G401 (cell line): Measurements from ENCODE around the gene CD80. TPM values are rescaled to one million over a fixed set of nuclear protein-coding genes. Genes with fewer than 3 reads are reported as not detected.
A peak's percentile ranks its signal among the peaks of the same experiment; 100 is the strongest.
"Not testable (repeated sequence)": the region's sequence is repeated elsewhere in the genome, so short reads cannot be mapped to it uniquely, and the experiment has no call there.

ENCODE experiments used
- DNase-seq: peaks from one replicate; pipeline ENCODE4 v3.0.0-alpha.2; 2015; ENCODE audit warnings: low spot score
- in situ Hi-C: cut with HindIII; loops from 2 replicates; pipeline ENCODE4 v1.10.0; 2016; ENCODE audit warnings: low sequenced_read_pairs, mixed read lengths
- total RNA-seq: library from RNA; depleted of rRNA; stranded (reverse); fragments of >200 nt; shearing (Covaris generic); gene quantifications from 2 replicates; pipeline ENCODE4 v1.2.3, GENCODE V29; 2014; rRNA removed

Gene CD80, protein sequence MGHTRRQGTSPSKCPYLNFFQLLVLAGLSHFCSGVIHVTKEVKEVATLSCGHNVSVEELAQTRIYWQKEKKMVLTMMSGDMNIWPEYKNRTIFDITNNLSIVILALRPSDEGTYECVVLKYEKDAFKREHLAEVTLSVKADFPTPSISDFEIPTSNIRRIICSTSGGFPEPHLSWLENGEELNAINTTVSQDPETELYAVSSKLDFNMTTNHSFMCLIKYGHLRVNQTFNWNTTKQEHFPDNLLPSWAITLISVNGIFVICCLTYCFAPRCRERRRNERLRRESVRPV
- not detected in 2 replicates for total RNA-seq

DNA sequence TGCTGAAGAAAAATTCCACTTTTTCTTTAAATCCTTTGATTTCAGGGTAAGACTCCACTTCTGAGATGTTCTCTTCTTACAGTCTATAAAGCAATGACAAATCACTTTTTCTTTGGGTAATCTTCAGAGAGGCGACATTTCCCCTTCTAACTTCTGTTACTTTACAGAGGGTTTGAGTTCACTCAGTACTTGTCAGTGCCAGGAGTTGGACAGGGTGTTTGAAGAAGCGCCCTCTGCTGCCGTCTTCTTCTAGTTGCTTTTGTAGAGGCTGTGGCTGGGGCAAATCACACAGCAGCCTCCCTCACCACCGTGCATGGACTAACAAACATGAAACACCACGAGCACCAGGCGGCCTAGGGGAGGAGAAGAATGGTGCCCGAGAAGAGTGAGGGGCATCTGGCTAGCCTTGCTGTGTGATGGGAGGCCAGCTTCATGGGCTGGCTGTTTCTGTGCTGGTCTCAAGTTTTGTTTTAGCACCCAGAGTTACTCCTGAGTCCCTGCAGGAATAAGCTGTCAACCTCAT, at the start of gene CD80:
CD80 (minus strand) TSS at position 174 of the 523 bp plus-strand sequence. CDS start 1,886 bp downstream, outside the sequence.
- peak; percentile 21 for DNase-seq
- in situ Hi-C loops = no loop called here

DNA sequence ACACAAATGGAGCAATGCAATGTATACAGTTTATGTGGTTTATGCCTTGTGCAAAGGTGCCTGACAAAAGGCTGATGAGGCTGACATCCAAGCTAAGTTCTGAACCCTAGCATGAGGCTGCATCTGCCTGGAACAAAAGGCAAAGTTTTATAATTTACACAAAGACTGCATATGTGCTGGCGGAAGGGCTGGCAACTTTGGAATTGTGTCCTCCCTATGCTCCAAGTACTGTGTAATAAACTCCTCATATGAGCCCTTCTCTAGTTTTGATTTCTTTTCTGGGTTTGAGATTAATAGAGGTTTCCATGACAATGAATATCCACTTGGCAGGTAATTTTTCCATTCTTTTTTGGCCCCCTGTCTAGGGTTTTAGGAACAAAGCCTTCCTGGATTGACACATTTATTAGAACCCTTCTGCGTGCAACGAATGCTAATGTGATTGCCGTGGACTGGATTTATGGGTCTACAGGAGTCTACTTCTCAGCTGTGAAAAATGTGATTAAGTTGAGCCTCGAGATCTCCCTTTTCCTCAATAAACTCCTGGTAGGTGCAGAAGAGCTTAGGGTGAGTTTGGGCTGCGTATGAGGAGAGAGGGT, 49.1 kb upstream of the CD80 start:
- in situ Hi-C loops = no loop called here

DNA sequence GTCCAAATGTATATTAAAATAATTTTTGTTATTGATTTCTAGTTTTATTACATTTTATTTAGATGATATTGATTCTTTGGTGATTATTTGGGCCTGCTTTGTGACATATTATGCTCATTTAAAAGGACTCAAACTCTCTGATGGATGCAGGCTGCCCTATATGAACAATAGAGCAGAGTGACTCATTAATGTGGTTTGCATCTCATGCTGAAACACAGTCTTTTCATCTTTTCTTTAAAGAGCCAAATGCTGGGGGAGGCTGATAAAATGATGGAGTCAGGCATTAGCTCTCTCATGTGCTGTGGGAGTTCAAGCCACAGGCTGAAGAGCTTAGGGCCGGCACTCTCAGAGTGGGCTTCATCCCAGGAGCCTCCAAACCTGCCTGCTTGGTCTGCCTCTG, 45.5 kb upstream of the CD80 start:
- no peak for DNase-seq
- in situ Hi-C loops = no loop called here

More for the DNA sequence above, 49.1 kb upstream of the CD80 start:
- no peak for DNase-seq

DNA sequence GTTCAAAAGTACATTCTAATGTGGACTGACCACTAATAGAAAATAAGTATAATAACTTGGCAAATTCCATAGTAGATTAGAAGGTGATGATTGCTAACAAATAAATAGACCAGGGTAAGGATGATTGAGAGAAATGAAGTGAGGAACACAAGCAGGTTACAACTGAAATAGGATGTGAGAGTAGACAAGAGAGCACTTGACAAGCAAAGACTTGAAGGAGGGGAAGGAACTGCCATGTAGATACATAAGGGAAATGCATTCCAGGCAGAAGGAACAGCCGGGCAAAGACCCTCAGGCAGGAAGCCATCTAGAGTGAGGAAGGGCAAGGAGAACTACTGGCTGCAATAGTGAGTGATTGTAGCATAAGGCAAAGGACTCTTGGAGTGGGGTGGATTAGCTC, 43.3 kb upstream of the CD80 start:
- no peak for DNase-seq

DNA sequence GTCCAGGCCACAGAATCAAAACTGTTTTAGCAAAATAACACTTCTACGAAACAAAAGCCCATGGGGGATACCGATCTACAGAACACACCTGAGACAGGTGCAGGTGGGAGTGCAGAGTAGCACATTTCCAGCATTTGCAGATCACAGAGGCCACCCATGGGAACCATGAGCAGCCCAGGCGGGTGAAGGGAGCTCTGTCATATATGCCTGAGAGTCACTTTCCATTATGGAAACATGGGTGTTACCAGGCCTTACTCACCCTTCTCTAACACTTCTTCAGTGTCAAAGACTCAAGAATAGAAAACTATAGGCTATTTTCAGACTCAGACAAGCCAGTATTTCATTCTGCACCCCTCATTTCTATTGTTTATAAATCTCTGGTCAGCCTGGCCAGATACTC, 41.7 kb upstream of the CD80 start:
- in situ Hi-C loops = no loop called here

More for the DNA sequence above, 43.3 kb upstream of the CD80 start:
- in situ Hi-C loops = no loop called here

DNA sequence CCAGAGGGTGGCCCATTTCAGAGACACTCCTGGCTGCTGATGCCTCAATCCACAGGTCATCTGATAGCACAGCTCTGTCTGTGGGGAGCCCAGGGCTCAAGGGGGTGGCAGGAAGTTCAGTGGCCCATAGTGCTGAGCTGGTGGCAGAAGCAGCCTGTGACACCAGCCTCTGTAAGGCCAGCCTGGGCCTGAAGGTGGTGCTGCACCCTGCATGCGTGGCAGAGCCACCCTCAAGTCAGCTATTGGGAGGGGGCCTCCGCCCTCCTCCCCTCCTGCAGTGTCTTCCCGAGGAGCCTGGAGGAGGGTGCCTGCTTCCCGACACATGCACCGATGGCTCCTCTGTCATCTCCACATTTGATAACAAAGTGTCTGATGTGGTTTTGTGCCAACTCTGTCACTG, 41.3 kb upstream of the CD80 start:
- in situ Hi-C loops = no loop called here
- no peak for DNase-seq

More for the DNA sequence above, 41.7 kb upstream of the CD80 start:
- no peak for DNase-seq

DNA sequence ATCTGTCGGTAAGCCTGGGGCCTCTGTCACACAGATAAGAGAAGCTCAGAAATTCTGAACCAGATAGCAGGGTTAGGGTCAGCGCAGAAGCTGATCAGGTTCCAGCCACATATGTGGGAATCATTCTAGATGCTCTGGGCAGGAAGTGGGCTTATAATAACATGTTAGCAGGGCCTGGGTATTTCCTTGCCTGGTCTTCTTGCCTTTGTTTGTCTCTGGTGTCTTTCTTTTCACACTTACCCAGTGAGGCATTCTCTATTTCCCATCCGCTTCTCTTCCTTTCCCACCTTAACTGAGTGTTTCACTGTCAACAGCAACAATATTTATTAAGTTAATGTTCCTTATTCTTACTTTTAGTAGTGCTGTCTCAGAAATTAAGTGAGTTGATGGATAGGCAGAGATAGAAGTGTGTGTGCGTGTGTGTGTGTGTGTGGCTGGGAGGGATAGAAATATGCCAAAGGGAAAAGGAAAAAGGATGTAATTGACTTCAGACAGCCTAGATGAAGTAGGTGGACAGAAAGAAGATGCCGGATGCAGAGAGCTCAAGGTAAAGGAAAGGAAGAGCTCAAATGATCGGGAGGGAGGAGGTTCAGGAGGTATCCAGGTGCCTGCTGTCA, 40.3 kb upstream of the CD80 start:
- no peak for DNase-seq
- in situ Hi-C loops = no loop called here

DNA sequence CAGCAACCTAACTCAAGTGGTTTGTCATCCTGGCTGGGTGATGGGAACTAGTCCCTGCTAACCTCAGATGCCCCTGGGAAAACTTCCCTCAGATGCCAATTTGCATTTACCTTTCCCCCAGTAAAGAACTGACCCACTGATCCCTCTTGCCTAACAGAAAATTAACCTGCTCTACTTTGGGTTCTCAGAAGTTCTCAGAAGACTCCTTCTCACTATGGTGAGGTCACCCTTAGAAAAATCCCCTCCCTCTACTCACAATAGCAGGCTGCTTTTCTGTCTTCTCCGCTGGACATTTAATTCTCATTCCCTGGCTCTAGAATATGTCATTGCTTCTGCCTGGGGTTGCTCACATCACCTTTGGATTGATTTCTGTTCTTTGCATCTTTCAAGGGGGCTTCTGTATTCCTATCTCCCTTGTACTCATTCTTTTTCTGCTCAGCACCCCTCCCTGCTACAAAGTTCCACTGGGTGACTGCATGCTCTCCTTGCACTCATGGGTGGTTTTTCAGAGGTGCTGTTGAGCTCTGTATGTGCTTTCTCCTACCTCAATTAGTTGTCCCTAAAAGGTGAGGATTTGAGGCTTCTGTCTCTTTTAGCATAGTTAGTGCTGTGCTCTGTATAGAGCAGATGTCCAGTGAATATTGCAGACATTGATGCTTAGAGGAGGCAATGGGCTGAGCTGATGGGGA, 39.1 kb upstream of the CD80 start:
- in situ Hi-C loops = no loop called here
- DNase-seq = no peak

DNA sequence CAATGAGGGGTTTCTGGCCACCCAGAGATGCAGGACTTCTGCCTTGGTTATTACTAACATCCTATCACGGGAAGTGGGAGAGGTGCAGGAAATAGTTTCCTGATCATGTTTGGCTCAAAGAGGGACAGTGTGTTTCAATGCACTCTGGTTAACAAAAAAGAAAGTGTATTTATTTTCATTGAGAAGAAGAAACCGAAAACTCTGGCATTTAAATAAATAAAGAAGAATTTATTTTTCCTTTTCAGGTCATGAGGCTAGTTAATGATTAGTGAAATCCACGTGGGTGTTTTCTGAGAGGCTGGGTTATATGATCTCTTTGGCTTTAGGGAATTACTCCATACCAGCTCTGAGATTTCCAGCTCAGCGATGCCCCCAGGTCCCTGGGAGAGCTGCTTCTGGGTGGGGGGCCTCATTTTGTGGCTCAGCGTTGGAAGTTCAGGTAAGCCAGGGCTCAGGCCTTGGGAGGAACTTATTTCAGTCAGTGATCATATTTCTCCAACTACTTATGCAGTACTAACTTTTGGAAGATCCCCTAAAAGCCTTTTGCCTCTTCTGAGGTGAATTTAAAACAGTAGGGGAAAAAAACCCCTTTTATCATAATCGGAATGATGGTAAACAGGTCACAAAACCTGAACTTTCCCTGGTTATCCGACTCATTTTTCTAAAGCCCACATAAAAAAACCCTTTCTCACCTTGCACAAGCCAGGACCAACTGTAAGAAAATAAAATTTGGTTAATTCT, 38.3 kb upstream of the CD80 start, which contains the start of gene PLA1A:
PLA1A (plus strand) TSS at position 338 of the 741 bp plus-strand sequence; CDS start at position 367, 29 bp downstream.
- in situ Hi-C loops = no loop called here
- DNase-seq = no peak

DNA sequence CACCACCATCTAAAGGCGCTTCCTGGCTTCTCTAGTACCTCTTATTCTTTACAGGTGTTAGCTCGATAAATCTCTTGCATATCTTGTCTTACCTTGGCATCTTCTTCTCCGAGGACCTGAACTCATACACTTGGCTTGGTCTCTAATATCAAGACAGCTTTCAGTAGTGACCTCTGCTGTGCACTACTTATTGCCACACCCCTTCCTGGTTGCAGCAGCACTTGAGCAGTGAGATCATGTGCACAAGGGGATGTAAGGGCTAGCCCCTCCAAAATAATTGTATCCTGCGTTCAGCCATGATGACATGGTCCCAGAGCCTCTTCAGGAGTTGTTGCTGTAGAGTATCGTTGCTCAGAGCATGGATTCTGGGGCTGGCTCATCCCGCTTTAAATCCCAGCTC, 37.0 kb upstream of the CD80 start:
- DNase-seq = no peak
- in situ Hi-C loops = no loop called here

DNA sequence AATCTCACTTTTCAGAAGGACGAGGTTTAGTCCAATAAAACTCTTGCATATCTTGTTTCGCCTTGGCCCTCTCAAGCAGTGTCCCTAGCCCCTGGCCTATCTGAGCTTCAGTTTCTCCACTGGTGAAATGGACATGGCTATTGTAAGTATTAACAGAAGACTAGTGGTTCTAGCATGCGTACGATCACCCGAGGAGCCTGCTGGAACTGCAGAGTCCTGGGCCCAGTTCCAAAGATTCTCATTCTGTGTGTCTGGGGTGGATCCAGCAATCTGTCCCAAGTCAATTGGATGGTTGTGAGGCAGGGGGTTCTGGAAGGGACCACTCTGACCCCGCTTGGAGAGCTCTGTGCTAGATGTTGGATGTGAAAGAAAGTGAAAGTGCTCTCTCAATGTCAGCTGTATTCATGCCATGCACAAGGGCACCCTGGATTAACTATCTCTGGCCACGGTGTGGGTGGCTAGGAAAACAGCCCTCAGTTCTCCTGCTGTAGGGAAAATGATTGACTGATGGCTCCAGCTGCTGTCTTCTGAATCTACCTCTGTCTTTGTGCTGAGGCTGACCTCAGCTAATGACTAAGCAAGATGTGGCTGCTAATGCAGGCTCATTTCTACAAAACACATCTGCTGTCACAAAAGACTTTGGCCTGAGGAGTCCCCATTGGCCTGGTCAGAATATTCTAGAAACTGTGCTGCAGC, 36.4 kb upstream of the CD80 start:
- DNase-seq = peak; percentile 12
- in situ Hi-C loops = no loop called here

DNA sequence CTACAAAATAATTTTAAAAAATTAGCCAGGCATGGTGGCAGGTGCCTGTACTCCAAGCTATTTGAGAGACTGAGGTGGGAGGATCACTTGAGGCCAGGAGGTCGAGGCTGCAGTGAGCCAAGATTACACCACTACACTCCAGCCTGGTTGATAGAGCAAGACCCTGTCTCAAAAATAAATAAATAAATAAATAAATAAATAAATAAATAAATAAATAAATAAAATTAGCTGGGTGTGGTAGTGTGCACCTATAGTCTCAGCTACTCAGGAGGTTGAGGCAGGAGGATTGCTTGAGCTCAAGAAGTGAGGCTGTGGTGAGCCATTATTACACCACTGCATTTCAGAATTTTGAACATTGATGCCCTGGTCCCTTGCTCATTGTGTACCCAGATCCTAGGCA, 35.5 kb upstream of the CD80 start:
- DNase-seq, in situ Hi-C loops: not testable (repeated sequence)

DNA sequence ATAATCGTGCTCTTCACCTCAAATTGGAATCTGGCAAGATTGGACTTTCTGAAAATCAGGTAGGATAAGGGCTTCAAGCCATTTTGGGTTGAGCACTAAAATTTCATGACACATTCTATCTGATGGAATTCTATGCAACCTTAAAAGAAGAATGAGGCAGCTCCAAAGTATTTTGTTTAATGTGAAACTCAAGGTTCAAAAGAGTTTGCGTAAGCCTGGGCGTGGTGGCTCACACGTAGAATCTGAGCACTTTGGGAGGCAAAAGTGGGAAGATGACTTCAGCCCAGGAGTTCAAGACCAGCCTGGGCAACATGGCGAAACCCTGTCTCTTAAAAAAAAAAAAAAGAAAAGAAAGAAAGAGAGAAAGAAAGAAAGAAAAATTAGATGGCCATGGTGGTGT, 34.7 kb upstream of the CD80 start:
- no peak for DNase-seq
- in situ Hi-C loops = no loop called here

DNA sequence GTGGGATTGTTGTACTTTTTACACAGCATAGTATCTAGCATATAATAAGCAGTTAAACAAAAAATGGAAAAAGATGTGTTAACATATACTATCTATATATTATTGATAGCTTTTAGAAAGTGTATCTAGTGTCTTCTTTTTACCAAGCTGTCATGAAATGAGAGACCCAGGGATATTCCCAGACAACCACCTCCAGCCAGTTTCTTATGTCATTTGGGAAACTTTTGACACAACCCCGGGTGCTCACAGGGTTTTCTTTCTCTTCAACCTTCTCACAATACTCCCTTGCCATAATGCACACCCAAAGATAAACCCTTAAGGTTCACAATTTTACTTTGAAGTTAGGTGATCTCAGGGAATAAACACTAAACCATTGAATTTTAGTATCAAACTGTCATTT, 33.4 kb upstream of the CD80 start:
- DNase-seq = no peak
- in situ Hi-C loops = no loop called here

DNA sequence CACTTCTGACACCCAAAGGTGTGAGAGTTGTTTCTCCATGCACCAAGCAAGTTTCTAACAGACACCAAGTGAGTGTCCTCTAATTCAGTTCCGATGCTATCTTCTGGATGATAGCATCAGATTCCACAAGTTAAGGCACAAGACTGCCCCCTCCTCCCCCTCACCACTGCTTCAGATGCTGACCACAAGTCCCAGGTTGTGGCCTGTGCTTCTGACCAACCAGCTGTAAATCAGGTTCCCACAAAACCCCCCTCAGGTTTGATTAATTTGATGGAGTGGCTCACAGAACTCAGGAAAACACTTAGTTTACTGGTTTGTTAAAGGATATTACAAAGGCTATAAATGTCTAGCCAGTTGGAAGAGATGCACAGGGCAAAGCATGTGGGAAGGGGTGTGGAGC, 31.3 kb upstream of the CD80 start:
- in situ Hi-C loops = no loop called here
- no peak for DNase-seq

DNA sequence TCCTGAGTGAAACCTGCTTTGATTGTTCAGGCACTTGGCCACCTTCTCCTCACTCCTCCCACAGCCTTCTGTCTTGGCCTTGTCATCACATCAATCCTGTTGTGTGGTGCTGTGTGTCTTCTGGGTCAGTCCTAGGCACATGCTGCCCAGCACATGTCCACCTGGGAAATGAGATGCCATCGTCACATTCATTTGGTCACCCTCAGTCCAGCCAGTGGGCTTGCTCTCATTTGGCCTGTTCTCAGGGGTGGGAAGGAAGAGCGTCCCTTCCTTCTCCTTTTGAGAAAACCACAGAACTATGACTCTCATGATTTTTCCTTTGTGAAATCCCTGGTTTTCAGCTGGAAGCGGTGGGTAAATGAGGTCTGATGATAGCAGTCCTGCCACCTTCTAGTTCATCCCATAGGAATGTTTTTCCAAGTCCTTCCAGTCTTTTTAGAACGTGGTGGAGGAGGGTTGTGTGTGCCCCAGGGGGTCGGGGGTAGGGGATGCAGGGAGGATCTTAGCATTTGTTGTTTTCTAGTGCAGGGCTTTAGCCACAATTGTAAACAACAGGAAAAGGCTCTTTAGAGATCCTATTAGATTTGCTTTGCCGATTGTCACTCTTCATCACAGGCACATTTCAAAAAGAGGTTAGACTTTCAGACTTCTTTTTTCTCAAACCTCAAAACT, 29.8 kb upstream of the CD80 start:
- DNase-seq = no peak
- in situ Hi-C loops = no loop called here

DNA sequence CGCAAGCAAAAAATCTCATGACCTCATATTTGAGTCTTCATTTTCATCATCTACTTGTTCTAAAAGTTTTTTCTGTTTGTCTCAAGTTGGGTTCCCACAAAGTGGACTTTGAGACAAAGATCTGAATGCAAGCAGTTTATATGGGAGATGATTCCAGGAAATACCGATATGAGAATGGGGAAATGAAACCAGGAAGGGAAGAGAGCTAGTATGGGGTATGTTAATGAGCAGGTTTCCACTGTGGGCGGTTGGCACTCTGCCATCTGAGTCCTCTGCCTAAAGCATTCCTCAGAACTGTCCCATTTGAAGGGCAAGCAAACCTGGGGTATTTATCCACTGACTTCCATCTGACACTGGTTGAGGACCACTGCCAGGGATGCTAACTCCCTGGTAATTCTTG, 28.7 kb upstream of the CD80 start:
- in situ Hi-C loops = no loop called here
- DNase-seq = no peak

DNA sequence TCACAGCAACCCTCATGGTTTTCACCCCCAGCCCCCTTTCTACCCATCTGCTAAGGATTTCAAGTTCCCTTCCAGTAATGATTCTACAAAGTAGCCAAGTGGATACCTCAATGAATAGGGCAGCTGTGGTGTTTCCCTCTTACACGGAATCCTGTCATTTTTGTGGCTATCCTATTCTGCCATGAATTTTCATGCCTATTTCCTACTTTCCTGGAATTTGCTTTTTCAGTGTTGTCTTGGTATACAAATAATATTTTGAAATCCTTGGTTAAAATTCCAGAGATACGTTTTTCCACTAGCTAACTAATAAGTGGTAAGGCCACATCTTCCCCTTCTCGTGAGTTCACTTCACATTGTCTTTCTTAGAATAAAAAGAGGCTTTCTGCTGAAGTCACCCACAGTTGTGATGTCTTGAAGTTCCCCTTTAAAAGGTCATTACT, 27.3 kb upstream of the CD80 start:
- no peak for DNase-seq
- in situ Hi-C loops = no loop called here
